Psoas muscle (tissue), 8 donors: ENCODE measurements around the gene NPFFR2. TPM values are rescaled to one million over a fixed set of nuclear protein-coding genes. Genes with fewer than 3 reads are reported as not detected.
"Not testable (repeated sequence)": the region's sequence is repeated elsewhere in the genome, so short reads cannot be mapped to it uniquely, and the experiment has no call there.

Experiments used
- ATAC-seq, 4 donors: fragments of 200-7000 bp; cut with Tn5 transposase; one replicate each; pipeline ENCODE4 v1.9.1; 2020; ENCODE audit warnings: moderate library complexity in 3 of 4, mild to moderate bottlenecking in 2 of 4
- DNase-seq, 2 donors: peaks; one replicate each; pipeline ENCODE4 v3.0.0-alpha.2; 2020
- H3K27ac ChIP-seq: fragments of 200-600 bp; one replicate; pipeline ENCODE4 v1.8.0; 2022
- H3K27me3 ChIP-seq, 3 donors: fragments of 200-600 bp in 1 of 3; one replicate each; pipeline versions ENCODE4 v1.6.1 to v1.8.0; 2013 to 2022; ENCODE audit warnings: low read length in 2 of 3, mild to moderate bottlenecking in 2 of 3, moderate library complexity in 1 of 3; ENCODE audit not compliant: insufficient read depth in 3 of 3
- H3K36me3 ChIP-seq, 2 donors: fragments of 200-600 bp in 1 of 2; one replicate each; pipeline versions ENCODE4 v1.6.1 to v1.8.0; 2013 to 2022; ENCODE audit warnings: low read depth in 1 of 2, mild to moderate bottlenecking in 1 of 2, moderate library complexity in 1 of 2; ENCODE audit not compliant: insufficient read depth in 1 of 2
- H3K4me1 ChIP-seq: fragments of 200-600 bp; one replicate; pipeline ENCODE4 v1.8.0; 2022
- H3K4me3 ChIP-seq: fragments of 200-600 bp; one replicate; pipeline ENCODE4 v1.8.0; 2022; ENCODE audit warnings: mild to moderate bottlenecking
- H3K9me3 ChIP-seq: fragments of 200-600 bp; one replicate; pipeline ENCODE4 v1.8.0; 2022
- WGBS, 3 donors: extraction: QIAGEN DNeasy Blood & Tissue Kit; methylation state at CpG; one replicate each; pipeline versions ENCODE4 v1.1.6 to v1.1.7; 2013; 5-methylcytosine and 5-hydroxymethylcytosine counted together
- intact Hi-C, 2 donors: fragments of 100-400 bp; cut with DNase I; formaldehyde crosslinking; loops; one replicate each; pipeline versions ENCODE4 v1.11.0 to v1.14.2; 2022
- polyA plus RNA-seq, 3 donors: library from polyadenylated mRNA; stranded (reverse); fragments of 200-250 nt; gene quantifications; one replicate each; pipeline ENCODE4 v1.2.3, GENCODE V29; 2013
- total RNA-seq, 4 donors: library from RNA; stranded (reverse); fragmentation: NEBNext Ultra II Directional in 2 of 4; extraction: Animal tissue kit (Norgen Biotek cat#: 25700) in 2 of 4; gene quantifications; one replicate each; pipeline versions ENCODE4 v1.2.1 to v1.2.4, GENCODE V29; 2021 to 2023
- TF ChIP-seq, protein P1 (sequence below): fragments of 200-600 bp; IDR thresholded peaks from one replicate; pipeline ENCODE4 v1.8.0; 2022; ENCODE audit warnings: antibody characterized with exemption
- donor health status: healthy with polysubstance abuse.
- donor health status: DM: no; HTN: no; CAD: no; lungs with moderate emphysema.
- donor health status: Bipolar disorder and iron deficiency.
- donor health status: healthy.
- donor health status: DM: yes; HTN: yes; CAD: no.
- donor health status: DM: no; HTN: no; CAD: no.
- donor health status: DM: no; HTN: no; CAD: no.
- donor health status: DM: yes; HTN: yes; CAD: no.

The NPFFR2 gene
- total and polyA plus RNA-seq, 7 donors, result not detected

DNA sequence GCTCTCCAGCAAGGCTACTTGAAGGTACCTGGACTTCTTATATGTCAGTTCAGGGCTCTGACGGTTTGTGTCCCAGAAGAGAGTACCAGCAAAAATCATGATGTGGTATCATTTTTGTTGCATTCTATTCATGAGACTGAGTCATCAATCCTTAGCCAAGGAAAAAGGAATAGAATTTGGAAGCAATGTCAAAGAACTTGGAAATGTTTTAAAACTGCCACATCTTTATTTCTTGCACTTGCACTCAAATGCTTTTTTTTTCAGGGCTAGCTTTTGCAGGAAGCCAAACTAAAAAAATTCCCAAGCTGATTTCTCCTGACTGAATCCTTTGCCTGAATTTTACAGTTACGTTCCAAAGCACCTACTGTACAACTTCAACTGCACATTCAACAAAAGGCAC lies 112.4 kb downstream of the NPFFR2 start:
- no peak for ATAC-seq
- no peaks in the 10 kb centered on the region for H3K9me3 ChIP-seq
- WGBS, 3 donors, result 65 to 75% (median 69%) methylated on average over 2 of the region's 2 CpGs

DNA sequence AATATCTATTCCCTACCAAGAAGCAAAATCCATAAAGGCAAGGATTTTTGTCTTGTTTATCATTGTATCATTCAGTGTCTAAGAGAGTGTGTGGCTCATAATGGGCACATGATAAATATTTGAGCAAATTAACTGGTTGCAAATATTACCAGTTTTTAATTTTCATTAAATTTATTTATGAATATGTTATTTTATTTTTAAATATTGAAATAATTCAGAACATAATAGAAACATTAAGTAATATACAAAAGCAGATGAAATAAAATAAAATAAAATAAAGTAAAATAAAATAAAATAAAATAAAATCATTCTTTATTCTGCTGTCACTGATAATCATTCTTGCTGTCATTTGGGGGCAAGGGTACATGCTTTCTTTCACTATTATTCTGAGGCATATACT lies 120.9 kb downstream of the NPFFR2 start:
- intact Hi-C loops, result no loop called here
- H3K4me3 ChIP-seq, result no peak overlapping the region
- H3K27me3 ChIP-seq, result peaks cover 0 to 2% (median 0%) of the 10 kb centered on the region in 3 donors
- ATAC-seq (no peak), DNase-seq (no peak)
- no peaks in the 10 kb centered on the region for H3K4me1 ChIP-seq
- H3K27ac ChIP-seq, result no peak overlapping the region
- no peaks in the 10 kb centered on the region for H3K36me3 ChIP-seq
- H3K9me3 ChIP-seq, result no peaks in the 10 kb centered on the region
- TF ChIP-seq, protein P1, sequence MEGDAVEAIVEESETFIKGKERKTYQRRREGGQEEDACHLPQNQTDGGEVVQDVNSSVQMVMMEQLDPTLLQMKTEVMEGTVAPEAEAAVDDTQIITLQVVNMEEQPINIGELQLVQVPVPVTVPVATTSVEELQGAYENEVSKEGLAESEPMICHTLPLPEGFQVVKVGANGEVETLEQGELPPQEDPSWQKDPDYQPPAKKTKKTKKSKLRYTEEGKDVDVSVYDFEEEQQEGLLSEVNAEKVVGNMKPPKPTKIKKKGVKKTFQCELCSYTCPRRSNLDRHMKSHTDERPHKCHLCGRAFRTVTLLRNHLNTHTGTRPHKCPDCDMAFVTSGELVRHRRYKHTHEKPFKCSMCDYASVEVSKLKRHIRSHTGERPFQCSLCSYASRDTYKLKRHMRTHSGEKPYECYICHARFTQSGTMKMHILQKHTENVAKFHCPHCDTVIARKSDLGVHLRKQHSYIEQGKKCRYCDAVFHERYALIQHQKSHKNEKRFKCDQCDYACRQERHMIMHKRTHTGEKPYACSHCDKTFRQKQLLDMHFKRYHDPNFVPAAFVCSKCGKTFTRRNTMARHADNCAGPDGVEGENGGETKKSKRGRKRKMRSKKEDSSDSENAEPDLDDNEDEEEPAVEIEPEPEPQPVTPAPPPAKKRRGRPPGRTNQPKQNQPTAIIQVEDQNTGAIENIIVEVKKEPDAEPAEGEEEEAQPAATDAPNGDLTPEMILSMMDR, result no peak

More for the DNA sequence above, 112.4 kb downstream of the NPFFR2 start:
- Histone ChIP-seq H3K27ac (no peak overlapping the region), H3K27me3 (no peaks in the 10 kb centered on the region), H3K36me3 (no peaks in the 10 kb centered on the region), H3K4me3 (no peak overlapping the region), H3K4me1 (no peaks in the 10 kb centered on the region)
- no peak for DNase-seq
- intact Hi-C loops, result no loop called here
- TF ChIP-seq, protein P1, result no peak

DNA sequence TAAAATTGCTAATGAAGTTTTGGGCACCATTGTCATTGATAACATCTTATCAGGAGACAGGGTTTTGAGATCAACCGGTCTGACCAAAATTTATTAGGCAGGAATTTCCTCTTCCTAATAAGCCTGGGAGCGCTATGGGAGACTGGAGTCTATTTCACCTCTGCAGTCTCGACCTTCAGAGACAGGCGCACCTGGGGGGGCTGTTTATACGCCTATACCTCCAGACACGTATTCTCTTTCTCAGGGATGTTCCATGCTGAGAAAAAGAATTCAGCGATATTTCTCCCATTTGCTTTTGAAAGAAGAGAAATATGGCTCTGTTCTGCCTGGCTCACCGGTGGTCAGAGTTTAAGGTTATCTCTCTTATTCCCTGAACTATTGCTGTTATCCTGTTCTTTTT lies 121.8 kb downstream of the NPFFR2 start:
- H3K4me1 ChIP-seq, DNase-seq, ATAC-seq, H3K27me3 ChIP-seq, H3K27ac ChIP-seq, H3K9me3 ChIP-seq, H3K36me3 ChIP-seq, H3K4me3 ChIP-seq, intact Hi-C loops: not testable (repeated sequence)
- 20 to 29% (median 23%) methylated on average over 6 to 8 of the region's 8 CpGs for WGBS, 3 donors

DNA sequence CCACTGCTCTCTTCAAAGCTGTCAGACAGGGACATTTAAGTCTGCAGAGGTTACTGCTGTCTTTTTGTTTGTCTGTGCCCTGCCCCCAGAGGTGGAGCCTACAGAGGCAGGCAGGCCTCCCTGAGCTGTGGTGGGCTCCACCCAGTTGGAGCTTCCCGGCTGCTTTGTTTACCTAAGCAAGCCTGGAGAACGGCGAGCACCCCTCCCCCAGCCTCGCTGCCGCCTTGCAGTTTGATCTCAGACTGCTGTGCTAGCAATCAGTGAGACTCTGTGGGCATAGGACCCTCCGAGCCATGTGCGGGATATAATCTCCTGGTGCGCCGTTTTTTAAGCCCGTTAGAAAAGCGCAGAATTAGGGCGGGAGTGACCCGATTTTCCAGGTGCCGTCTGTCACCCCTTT lies 137.5 kb downstream of the NPFFR2 start:
- H3K4me3 ChIP-seq, ATAC-seq, H3K9me3 ChIP-seq, H3K36me3 ChIP-seq, H3K4me1 ChIP-seq, intact Hi-C loops, H3K27ac ChIP-seq, H3K27me3 ChIP-seq, DNase-seq: not testable (repeated sequence)
- 89 to 95% (median 89%) methylated on average over 14 of the region's 14 CpGs for WGBS, 3 donors

DNA sequence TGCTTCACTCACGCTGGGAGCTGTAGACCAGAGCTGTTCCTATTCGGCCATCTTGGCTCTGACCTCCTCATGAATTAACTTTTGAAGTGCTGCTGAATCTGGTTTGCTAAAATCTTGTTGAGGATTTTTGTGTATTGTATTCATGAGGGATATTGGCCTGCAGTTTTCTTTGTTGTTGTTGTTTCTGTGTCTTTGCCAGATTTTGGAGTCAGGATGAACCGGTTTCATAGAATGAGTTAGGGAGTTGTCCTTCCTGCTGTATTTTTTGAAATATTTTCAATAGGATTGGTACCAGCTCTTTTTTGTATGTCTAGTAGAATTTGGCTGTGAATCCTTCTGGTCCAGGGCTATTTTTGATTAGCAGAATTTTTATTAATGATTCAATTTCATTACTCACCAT lies 138.1 kb downstream of the NPFFR2 start:
- H3K36me3 ChIP-seq, result no peaks in the 10 kb centered on the region
- H3K4me3 ChIP-seq, result no peak overlapping the region
- H3K9me3 ChIP-seq, result no peaks in the 10 kb centered on the region
- no peak overlapping the region for H3K27ac ChIP-seq
- H3K27me3 ChIP-seq, result no peaks in the 10 kb centered on the region
- DNase-seq (no peak), ATAC-seq (no peak)
- no peaks in the 10 kb centered on the region for H3K4me1 ChIP-seq
- intact Hi-C loops, result no loop called here
- 78 to 92% (median 85%) methylated on average over 3 of the region's 3 CpGs for WGBS, 3 donors
- TF ChIP-seq, protein P1, result no peak

DNA sequence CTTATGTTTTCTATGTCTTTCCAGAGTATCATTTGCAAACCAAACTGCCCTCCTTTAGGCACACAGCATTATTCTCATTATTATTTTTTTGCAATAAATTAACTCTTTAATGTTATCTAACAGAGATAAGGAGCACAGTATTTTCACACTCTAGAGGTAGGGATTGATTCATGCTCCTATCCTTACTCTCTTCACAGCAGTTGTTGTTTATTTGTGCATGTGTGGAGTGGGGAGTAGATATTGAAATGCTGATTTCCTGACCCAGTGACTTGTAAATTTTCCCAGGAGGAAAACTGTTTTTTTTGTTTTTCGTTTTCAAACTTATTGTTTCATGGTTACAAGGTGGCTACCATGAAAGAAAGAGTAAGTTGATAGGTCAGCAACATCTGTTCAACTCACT lies 140.0 kb downstream of the NPFFR2 start:
- Histone ChIP-seq H3K36me3 (no peaks in the 10 kb centered on the region), H3K9me3 (no peaks in the 10 kb centered on the region), H3K4me3 (no peak overlapping the region), H3K27ac (no peak overlapping the region), H3K4me1 (no peaks in the 10 kb centered on the region), H3K27me3 (no peaks in the 10 kb centered on the region)
- ATAC-seq (no peak), DNase-seq (no peak)
- intact Hi-C loops, result no loop called here
- TF ChIP-seq, protein P1, result no peak
- 15 to 29% (median 19%) methylated on average over 1 of the region's 1 CpG for WGBS, 3 donors
